ENCODE measurements around the gene PRR30. TPM values are rescaled to one million over a fixed set of nuclear protein-coding genes. Genes with fewer than 3 reads are reported as not detected.
A peak's percentile ranks its signal among the peaks of the same experiment; 100 is the strongest.

Gene PRR30
- total and polyA plus RNA-seq, 2 experiments from 2014 or later, result not detected

DNA sequence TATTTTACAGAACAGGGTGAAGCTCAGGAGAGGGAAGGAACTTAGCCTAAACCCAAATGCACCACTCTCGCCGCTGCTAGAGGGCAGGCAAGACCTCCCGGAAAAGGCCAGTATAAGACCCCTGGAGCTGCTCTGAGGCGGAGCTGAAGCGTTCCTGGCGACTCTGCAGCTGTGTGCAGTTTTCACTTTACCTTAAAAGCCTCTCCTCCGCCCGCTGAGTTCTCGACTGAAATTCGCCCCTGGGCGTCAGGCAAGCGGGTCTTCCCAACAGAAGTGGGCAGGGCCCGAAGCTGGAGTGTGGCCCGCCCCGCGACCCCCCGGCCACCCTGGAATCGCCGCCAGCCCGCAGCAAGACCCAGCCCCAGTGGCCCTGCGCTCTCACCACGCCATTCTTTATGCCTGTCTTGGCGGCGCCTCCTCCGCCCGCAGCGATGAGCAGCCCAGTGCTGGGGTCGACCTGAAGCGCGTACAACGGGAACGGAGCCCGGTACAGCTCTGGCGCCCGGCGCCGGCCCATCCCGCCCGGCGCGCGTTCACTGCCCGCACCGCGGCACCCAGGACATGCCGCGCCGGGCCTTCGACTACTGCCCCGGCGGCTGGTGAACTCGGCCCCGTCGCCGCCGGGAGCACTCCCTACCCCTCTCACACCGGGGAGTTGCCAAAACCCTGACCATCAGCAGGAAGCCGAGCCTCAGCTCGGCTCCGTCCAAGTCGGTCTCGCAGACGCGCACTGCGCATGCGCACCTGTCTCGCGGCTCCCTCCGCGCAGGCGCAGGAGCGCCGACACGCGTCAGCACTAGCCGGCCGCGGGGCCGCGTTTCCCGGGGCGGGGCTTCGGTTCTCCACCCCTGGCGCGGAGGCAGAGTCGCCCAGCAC, 5.1 kb downstream of the PRR30 start, which contains the start of gene PREB:
PREB (minus strand) TSS at position 732 of the 876 bp plus-strand sequence; CDS start at position 517, 215 bp downstream.
- peak; percentile 89 for ATAC-seq
- H3K79me2 ChIP-seq (replicated peaks; ENCODE audit: insufficient read depth), result peaks cover 11% of the 10 kb centered on the region
- H3K4me1 ChIP-seq (ENCODE audit: insufficient read depth), result peaks cover 6% of the 10 kb centered on the region; the same call in 1 of the 2 replicates
- no peaks in the 10 kb centered on the region for H3K9me2 ChIP-seq (ENCODE audit: insufficient read depth)
- H3K4me3 Mint-ChIP-seq, result peak within 1 kb of the TSS; percentile 89
- DNase-seq (ENCODE audit: low spot score), result peak; percentile 97
- peaks cover 10% of the 10 kb centered on the region; the same call in 2 of the 3 replicates for H3K4me1 Mint-ChIP-seq
- peak within 1 kb of the TSS; percentile 97 for H3K4me2 ChIP-seq
- no peaks in the 10 kb centered on the region for H3K36me3 ChIP-seq (ENCODE audit: insufficient read depth)
- no peaks in the 10 kb centered on the region for H3K9me3 Mint-ChIP-seq
- H3K27me3 Mint-ChIP-seq (ENCODE audit: insufficient read depth, low read depth, poor library complexity), result peaks cover 8% of the 10 kb centered on the region
- peaks cover 26% of the 10 kb centered on the region; the same call in 2 of the 3 replicates for H3K36me3 Mint-ChIP-seq (ENCODE audit: low read depth)
- no peaks in the 10 kb centered on the region; the same call in 1 of the 2 replicates for H3F3A ChIP-seq (replicated peaks; ENCODE audit: low read depth)
- peak within 1 kb of the TSS; percentile 97 for H2AFZ ChIP-seq
- no peaks in the 10 kb centered on the region for H3K27me3 ChIP-seq (ENCODE audit: insufficient read depth)
- peak within 1 kb of the TSS; percentile 96 for H3K27ac Mint-ChIP-seq
- peaks cover 10% of the 10 kb centered on the region for H4K20me1 ChIP-seq (replicated peaks; ENCODE audit: insufficient read depth)
- peak within 1 kb of the TSS; percentile 45; the same call in 1 of the 2 replicates for H3K27ac ChIP-seq (ENCODE audit: low read depth)
- peak within 1 kb of the TSS; percentile 99 for H3K4me3 ChIP-seq
- no peak for TF ChIP-seq EZH2phosphoT487 (IDR thresholded peaks at IDR 0.05; ENCODE audit: unreplicated experiment)
- TF ChIP-seq ZNF114 (CRISPR knock-in tag; IDR thresholded peaks at IDR 0.05), result no peak
- no peak for TF ChIP-seq STAT1 (IDR thresholded peaks at IDR 0.05; ENCODE audit: unreplicated experiment)
- no peak for TF ChIP-seq JUNB (IDR thresholded peaks at IDR 0.05; ENCODE audit: unreplicated experiment)
- TF ChIP-seq CREB1 (CRISPR knock-in tag; IDR thresholded peaks at IDR 0.05; ENCODE audit: low read depth), result peak; percentile 71; the same call in 1 of the 2 replicates
- TF ChIP-seq CTCF (conservative IDR thresholded peaks at IDR 0.05; ENCODE audit: low read depth in 2 of 2), result peak; percentile 42 to 62
- TF ChIP-seq NANOG (IDR thresholded peaks at IDR 0.05; ENCODE audit: borderline replicate concordance), result no peak
- TF ChIP-seq REST (IDR thresholded peaks at IDR 0.05; ENCODE audit: unreplicated experiment), result no peak
- peak; percentile 93 for TF ChIP-seq POLR2AphosphoS5 (IDR thresholded peaks at IDR 0.05; ENCODE audit: low read depth)
- TF ChIP-seq, protein P1, sequence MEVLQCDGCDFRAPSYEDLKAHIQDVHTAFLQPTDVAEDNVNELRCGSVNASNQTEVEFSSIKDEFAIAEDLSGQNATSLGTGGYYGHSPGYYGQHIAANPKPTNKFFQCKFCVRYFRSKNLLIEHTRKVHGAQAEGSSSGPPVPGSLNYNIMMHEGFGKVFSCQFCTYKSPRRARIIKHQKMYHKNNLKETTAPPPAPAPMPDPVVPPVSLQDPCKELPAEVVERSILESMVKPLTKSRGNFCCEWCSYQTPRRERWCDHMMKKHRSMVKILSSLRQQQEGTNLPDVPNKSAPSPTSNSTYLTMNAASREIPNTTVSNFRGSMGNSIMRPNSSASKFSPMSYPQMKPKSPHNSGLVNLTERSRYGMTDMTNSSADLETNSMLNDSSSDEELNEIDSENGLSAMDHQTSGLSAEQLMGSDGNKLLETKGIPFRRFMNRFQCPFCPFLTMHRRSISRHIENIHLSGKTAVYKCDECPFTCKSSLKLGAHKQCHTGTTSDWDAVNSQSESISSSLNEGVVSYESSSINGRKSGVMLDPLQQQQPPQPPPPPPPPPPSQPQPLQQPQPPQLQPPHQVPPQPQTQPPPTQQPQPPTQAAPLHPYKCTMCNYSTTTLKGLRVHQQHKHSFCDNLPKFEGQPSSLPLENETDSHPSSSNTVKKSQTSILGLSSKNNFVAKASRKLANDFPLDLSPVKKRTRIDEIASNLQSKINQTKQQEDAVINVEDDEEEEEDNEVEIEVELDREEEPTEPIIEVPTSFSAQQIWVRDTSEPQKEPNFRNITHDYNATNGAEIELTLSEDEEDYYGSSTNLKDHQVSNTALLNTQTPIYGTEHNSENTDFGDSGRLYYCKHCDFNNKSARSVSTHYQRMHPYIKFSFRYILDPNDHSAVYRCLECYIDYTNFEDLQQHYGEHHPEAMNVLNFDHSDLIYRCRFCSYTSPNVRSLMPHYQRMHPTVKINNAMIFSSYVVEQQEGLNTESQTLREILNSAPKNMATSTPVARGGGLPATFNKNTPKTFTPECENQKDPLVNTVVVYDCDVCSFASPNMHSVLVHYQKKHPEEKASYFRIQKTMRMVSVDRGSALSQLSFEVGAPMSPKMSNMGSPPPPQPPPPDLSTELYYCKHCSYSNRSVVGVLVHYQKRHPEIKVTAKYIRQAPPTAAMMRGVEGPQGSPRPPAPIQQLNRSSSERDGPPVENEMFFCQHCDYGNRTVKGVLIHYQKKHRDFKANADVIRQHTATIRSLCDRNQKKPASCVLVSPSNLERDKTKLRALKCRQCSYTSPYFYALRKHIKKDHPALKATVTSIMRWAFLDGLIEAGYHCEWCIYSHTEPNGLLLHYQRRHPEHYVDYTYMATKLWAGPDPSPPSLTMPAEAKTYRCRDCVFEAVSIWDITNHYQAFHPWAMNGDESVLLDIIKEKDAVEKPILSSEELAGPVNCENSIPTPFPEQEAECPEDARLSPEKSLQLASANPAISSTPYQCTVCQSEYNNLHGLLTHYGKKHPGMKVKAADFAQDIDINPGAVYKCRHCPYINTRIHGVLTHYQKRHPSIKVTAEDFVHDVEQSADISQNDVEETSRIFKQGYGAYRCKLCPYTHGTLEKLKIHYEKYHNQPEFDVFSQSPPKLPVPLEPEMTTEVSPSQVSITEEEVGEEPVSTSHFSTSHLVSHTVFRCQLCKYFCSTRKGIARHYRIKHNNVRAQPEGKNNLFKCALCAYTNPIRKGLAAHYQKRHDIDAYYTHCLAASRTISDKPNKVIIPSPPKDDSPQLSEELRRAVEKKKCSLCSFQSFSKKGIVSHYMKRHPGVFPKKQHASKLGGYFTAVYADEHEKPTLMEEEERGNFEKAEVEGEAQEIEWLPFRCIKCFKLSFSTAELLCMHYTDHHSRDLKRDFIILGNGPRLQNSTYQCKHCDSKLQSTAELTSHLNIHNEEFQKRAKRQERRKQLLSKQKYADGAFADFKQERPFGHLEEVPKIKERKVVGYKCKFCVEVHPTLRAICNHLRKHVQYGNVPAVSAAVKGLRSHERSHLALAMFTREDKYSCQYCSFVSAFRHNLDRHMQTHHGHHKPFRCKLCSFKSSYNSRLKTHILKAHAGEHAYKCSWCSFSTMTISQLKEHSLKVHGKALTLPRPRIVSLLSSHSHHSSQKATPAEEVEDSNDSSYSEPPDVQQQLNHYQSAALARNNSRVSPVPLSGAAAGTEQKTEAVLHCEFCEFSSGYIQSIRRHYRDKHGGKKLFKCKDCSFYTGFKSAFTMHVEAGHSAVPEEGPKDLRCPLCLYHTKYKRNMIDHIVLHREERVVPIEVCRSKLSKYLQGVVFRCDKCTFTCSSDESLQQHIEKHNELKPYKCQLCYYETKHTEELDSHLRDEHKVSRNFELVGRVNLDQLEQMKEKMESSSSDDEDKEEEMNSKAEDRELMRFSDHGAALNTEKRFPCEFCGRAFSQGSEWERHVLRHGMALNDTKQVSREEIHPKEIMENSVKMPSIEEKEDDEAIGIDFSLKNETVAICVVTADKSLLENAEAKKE (CRISPR knock-in tag; IDR thresholded peaks at IDR 0.05), result no peak
- TF ChIP-seq, protein P2, sequence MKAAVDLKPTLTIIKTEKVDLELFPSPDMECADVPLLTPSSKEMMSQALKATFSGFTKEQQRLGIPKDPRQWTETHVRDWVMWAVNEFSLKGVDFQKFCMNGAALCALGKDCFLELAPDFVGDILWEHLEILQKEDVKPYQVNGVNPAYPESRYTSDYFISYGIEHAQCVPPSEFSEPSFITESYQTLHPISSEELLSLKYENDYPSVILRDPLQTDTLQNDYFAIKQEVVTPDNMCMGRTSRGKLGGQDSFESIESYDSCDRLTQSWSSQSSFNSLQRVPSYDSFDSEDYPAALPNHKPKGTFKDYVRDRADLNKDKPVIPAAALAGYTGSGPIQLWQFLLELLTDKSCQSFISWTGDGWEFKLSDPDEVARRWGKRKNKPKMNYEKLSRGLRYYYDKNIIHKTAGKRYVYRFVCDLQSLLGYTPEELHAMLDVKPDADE (IDR thresholded peaks at IDR 0.05), result 0 out of 2 replicates have a peak, but pooled peaks have one; percentile 46
